ENCODE data around the gene BCAS1. TPM values are rescaled to one million over a fixed set of nuclear protein-coding genes. Genes with fewer than 3 reads are reported as not detected.

The BCAS1 gene
- total and polyA plus RNA-seq, 10 of the 15 experiments (the other 5 are each of a cell fraction or from before 2014, with no cell fraction given), result 0.21 to 1.4 (median 0.55) TPM

GRCh38 chr20:53926428-53927028 is 143.9 kb downstream of the BCAS1 start (continued):
- TF ChIP-seq ZBTB40 (IDR thresholded peaks at IDR 0.05; ENCODE audit: borderline replicate concordance), result no peak
- TF ChIP-seq TBL1XR1 (IDR thresholded peaks at IDR 0.05; ENCODE audit: low read depth, low read length), result peak; percentile 90
- TF ChIP-seq TCF7 (IDR thresholded peaks at IDR 0.05; ENCODE audit: borderline replicate concordance), result no peak; the same call in 1 of the 2 replicates
- TF ChIP-seq, protein P1, sequence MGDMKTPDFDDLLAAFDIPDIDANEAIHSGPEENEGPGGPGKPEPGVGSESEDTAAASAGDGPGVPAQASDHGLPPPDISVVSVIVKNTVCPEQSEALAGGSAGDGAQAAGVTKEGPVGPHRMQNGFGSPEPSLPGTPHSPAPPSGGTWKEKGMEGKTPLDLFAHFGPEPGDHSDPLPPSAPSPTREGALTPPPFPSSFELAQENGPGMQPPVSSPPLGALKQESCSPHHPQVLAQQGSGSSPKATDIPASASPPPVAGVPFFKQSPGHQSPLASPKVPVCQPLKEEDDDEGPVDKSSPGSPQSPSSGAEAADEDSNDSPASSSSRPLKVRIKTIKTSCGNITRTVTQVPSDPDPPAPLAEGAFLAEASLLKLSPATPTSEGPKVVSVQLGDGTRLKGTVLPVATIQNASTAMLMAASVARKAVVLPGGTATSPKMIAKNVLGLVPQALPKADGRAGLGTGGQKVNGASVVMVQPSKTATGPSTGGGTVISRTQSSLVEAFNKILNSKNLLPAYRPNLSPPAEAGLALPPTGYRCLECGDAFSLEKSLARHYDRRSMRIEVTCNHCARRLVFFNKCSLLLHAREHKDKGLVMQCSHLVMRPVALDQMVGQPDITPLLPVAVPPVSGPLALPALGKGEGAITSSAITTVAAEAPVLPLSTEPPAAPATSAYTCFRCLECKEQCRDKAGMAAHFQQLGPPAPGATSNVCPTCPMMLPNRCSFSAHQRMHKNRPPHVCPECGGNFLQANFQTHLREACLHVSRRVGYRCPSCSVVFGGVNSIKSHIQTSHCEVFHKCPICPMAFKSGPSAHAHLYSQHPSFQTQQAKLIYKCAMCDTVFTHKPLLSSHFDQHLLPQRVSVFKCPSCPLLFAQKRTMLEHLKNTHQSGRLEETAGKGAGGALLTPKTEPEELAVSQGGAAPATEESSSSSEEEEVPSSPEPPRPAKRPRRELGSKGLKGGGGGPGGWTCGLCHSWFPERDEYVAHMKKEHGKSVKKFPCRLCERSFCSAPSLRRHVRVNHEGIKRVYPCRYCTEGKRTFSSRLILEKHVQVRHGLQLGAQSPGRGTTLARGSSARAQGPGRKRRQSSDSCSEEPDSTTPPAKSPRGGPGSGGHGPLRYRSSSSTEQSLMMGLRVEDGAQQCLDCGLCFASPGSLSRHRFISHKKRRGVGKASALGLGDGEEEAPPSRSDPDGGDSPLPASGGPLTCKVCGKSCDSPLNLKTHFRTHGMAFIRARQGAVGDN (IDR thresholded peaks at IDR 0.05), result peak; percentile 85
- TF ChIP-seq ETV6 (conservative IDR thresholded peaks at IDR 0.05 in 1 of 2, IDR thresholded peaks at IDR 0.05 in 1 of 2; ENCODE audit: borderline replicate concordance in 1 of 2, low read depth in 1 of 2), result peak; percentile 45 to 72; a peak in 3 of 4 replicates
- TF ChIP-seq E2F8 (IDR thresholded peaks at IDR 0.05; ENCODE audit: low read depth, partially characterized antibody), result no peak
- TF ChIP-seq ZNF217 (IDR thresholded peaks at IDR 0.05), result peak; percentile 94
- TF ChIP-seq USF2 (IDR thresholded peaks at IDR 0.05; ENCODE audit: borderline replicate concordance, low read depth, low read length), result no peak; the same call in 1 of the 2 replicates
- peak; percentile 83; the same call in 1 of the 2 replicates for TF ChIP-seq BACH1 (IDR thresholded peaks at IDR 0.05; ENCODE audit: borderline replicate concordance)
- no peak for TF ChIP-seq E2F4 (IDR thresholded peaks at IDR 0.05; ENCODE audit: low read depth, low read length)
- peak; percentile 42 for TF ChIP-seq PBX3 (IDR thresholded peaks at IDR 0.05; ENCODE audit: insufficient replicate concordance, low read depth, low read length)
- TF ChIP-seq ASH2L (IDR thresholded peaks at IDR 0.05; ENCODE audit: borderline replicate concordance, low read depth), result no peak; the same call in 1 of the 2 replicates
- no peak for TF ChIP-seq HDAC2 (IDR thresholded peaks at IDR 0.05)
- peak; percentile 59; the same call in 1 of the 2 replicates for TF ChIP-seq FOXK2 (IDR thresholded peaks at IDR 0.05)
